Activated CD8-positive, alpha-beta T cell treated with anti-CD3 and anti-CD28 coated beads for 36 hours (primary cell): ENCODE measurements around the gene REC114. TPM values are rescaled to one million over a fixed set of nuclear protein-coding genes. Genes with fewer than 3 reads are reported as not detected.

Source experiments
- ATAC-seq: fragments of 200-7000 bp; cut with Tn5 transposase; one replicate; pipeline ENCODE4 v1.10.0; 2021; ENCODE audit warnings: mild to moderate bottlenecking, moderate library complexity
- CTCF ChIA-PET: fragments of 350-600 bp; sonication (Branson Sonifier 250); formaldehyde crosslinking; loops from one replicate; lab custom pipeline; 2021; ENCODE audit warnings: antibody characterized with exemption; lab: Charles Lee
- POLR2A ChIA-PET: fragments of 350-600 bp; sonication (Branson Sonifier 250); formaldehyde crosslinking; loops from one replicate; lab custom pipeline; 2021; ENCODE audit warnings: antibody characterized with exemption; lab: Charles Lee
- DNase-seq: peaks from one replicate; pipeline ENCODE4 v3.0.0-alpha.2; 2020
- H3K27ac Mint-ChIP-seq: one replicate; pipeline ENCODE4 v1.8.0; 2021; ENCODE audit warnings: mild to moderate bottlenecking, mixed read lengths
- H3K27me3 Mint-ChIP-seq: one replicate; pipeline ENCODE4 v1.8.0; 2021; ENCODE audit warnings: mixed read lengths
- H3K36me3 Mint-ChIP-seq: one replicate; pipeline ENCODE4 v1.8.0; 2021; ENCODE audit warnings: low read depth, mixed read lengths
- H3K4me1 Mint-ChIP-seq: one replicate; pipeline ENCODE4 v1.8.0; 2021; ENCODE audit warnings: low read depth, mixed read lengths
- H3K4me3 Mint-ChIP-seq: one replicate; pipeline ENCODE4 v1.8.0; 2021; ENCODE audit warnings: mild to moderate bottlenecking, moderate library complexity, mixed read lengths
- H3K9me3 Mint-ChIP-seq: one replicate; pipeline ENCODE4 v1.8.0; 2021; ENCODE audit warnings: mixed read lengths
- intact Hi-C: fragments of 100-400 bp; cut with micrococcal nuclease; formaldehyde crosslinking; loops from one replicate; pipeline ENCODE4 v1.10.0; 2022
- total RNA-seq, 2 experiments: library from RNA; stranded (reverse); gene quantifications; one replicate each; pipeline ENCODE4 v1.2.3, GENCODE V29; 2021
- TF ChIP-seq, protein P1 (sequence below): fragments of 200-600 bp; IDR thresholded peaks from one replicate; pipeline ENCODE4 v1.8.0; 2022; ENCODE audit warnings: antibody characterized with exemption, mild to moderate bottlenecking

The REC114 gene
- total RNA-seq, 2 experiments from 2014 or later, result not detected

- Mint-ChIP-seq H3K4me1 (peaks cover 37% of the 10 kb centered on the region), H3K36me3 (peaks cover 3% of the 10 kb centered on the region), H3K9me3 (no peaks in the 10 kb centered on the region), H3K4me3 (no peak overlapping the region), H3K27ac (no peak overlapping the region), H3K27me3 (no peaks in the 10 kb centered on the region)
- DNase-seq (no peak), ATAC-seq (no peak)
- intact Hi-C loops, result no loop called here
- TF ChIP-seq, protein P1, sequence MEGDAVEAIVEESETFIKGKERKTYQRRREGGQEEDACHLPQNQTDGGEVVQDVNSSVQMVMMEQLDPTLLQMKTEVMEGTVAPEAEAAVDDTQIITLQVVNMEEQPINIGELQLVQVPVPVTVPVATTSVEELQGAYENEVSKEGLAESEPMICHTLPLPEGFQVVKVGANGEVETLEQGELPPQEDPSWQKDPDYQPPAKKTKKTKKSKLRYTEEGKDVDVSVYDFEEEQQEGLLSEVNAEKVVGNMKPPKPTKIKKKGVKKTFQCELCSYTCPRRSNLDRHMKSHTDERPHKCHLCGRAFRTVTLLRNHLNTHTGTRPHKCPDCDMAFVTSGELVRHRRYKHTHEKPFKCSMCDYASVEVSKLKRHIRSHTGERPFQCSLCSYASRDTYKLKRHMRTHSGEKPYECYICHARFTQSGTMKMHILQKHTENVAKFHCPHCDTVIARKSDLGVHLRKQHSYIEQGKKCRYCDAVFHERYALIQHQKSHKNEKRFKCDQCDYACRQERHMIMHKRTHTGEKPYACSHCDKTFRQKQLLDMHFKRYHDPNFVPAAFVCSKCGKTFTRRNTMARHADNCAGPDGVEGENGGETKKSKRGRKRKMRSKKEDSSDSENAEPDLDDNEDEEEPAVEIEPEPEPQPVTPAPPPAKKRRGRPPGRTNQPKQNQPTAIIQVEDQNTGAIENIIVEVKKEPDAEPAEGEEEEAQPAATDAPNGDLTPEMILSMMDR, result no peak
- CTCF ChIA-PET, result interaction anchor here (2.0 kb wide), 1 partner anchor 32 kb away, joined by 9 read pairs; no protein-coding TSS in a partner anchor
- POLR2A ChIA-PET, result no interaction called here
These were observed 161.5 kb downstream of the REC114 start for GRCh38 chr15:73604477-73604876.

- ChIA-PET POLR2A (interaction anchor here (1.3 kb wide), 1 partner anchor 26 kb away, joined by 3 read pairs; no protein-coding TSS in a partner anchor), CTCF (interaction anchor here (1.4 to 3.7 kb wide), 5 partner anchors 10 to 99 kb away, joined by 5 to 21 read pairs (median 5); no protein-coding TSS in a partner anchor)
- H3K36me3 Mint-ChIP-seq, result peaks cover 5% of the 10 kb centered on the region
- H3K4me1 Mint-ChIP-seq, result peaks cover 44% of the 10 kb centered on the region
- H3K9me3 Mint-ChIP-seq, result no peaks in the 10 kb centered on the region
- H3K4me3 Mint-ChIP-seq, result no peak overlapping the region
- no peaks in the 10 kb centered on the region for H3K27me3 Mint-ChIP-seq
- TF ChIP-seq, protein P1, result no peak
- DNase-seq (no peak), ATAC-seq (no peak)
- intact Hi-C loops, result no loop called here
- H3K27ac Mint-ChIP-seq, result no peak overlapping the region
These were observed 162.9 kb downstream of the REC114 start for GRCh38 chr15:73605759-73606436.

DNA sequence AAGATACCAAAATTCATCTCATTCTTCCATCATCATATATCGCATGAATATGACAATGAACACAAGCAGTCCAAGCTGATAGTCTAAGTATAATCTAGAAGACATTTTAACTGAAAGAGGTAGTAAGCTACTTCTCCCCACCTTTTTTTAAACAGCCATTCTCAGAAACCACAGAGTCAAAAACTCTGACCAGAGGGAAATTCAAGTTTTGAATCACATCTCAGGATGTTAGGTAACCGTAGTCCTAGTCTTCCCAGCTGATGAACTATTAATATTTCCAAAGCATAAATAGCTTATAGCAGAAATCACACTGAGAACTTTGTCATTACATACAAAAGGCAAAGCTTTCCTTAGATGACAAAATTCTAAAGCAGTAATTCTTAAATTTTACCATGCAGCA lies 164.4 kb downstream of the REC114 start:
- H3K4me3 Mint-ChIP-seq, result no peak overlapping the region
- no peaks in the 10 kb centered on the region for H3K27me3 Mint-ChIP-seq
- peaks cover 50% of the 10 kb centered on the region for H3K4me1 Mint-ChIP-seq
- TF ChIP-seq, protein P1, result no peak
- CTCF ChIA-PET, result interaction anchor here (1.2 to 3.7 kb wide), 8 partner anchors 10 to 98 kb away, joined by 3 to 21 read pairs (median 5); no protein-coding TSS in a partner anchor
- H3K9me3 Mint-ChIP-seq, result no peaks in the 10 kb centered on the region
- intact Hi-C loops, result no loop called here
- H3K36me3 Mint-ChIP-seq, result peaks cover 5% of the 10 kb centered on the region
- no peak overlapping the region for H3K27ac Mint-ChIP-seq
- DNase-seq (no peak), ATAC-seq (no peak)
- POLR2A ChIA-PET, result interaction anchor here (0.9 to 1.3 kb wide), 4 partner anchors 12 to 25 kb away, joined by 3 read pairs; no protein-coding TSS in a partner anchor

- TF ChIP-seq, protein P1, result no peak
- intact Hi-C loops, result no loop called here
- Mint-ChIP-seq H3K27me3 (no peaks in the 10 kb centered on the region), H3K36me3 (peaks cover 5% of the 10 kb centered on the region), H3K9me3 (no peaks in the 10 kb centered on the region), H3K4me1 (peaks cover 52% of the 10 kb centered on the region), H3K4me3 (no peak overlapping the region), H3K27ac (no peak overlapping the region)
- ATAC-seq (no peak), DNase-seq (no peak)
- POLR2A ChIA-PET, result interaction anchor here (0.6 to 1.3 kb wide), 4 partner anchors 12 to 85 kb away, joined by 3 read pairs; no protein-coding TSS in a partner anchor
- CTCF ChIA-PET, result interaction anchor here (1.0 to 3.7 kb wide), 8 partner anchors 9 to 94 kb away, joined by 3 to 21 read pairs (median 4); no protein-coding TSS in a partner anchor
These were observed 164.9 kb downstream of the REC114 start for GRCh38 chr15:73607843-73608242.

DNA sequence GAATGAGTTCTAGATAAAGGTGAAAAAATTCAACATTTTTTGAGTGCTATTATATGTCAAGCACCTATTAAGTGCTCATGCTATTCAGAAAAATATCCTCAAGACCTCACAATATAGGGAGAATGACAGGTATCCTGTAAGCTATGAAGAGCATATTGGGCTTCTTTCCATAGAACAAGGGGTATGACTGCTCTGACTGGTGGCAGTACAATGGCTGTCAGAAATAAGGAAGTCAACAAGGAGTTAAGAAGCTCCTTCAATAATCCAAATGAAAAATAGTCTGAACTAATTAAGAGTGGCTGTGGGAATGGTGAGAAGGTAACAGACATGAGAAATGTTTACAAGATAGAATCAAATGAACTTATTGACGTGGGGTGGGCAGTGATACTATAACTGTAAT lies 165.5 kb downstream of the REC114 start:
- TF ChIP-seq, protein P1, result no peak
- DNase-seq (no peak), ATAC-seq (no peak)
- no peaks in the 10 kb centered on the region for H3K27me3 Mint-ChIP-seq
- CTCF ChIA-PET, result interaction anchor here (1.0 to 3.7 kb wide), 6 partner anchors 12 to 94 kb away, joined by 3 to 21 read pairs (median 4); no protein-coding TSS in a partner anchor
- intact Hi-C loops, result no loop called here
- no peak overlapping the region for H3K4me3 Mint-ChIP-seq
- no peak overlapping the region for H3K27ac Mint-ChIP-seq
- peaks cover 56% of the 10 kb centered on the region for H3K4me1 Mint-ChIP-seq
- no peaks in the 10 kb centered on the region for H3K9me3 Mint-ChIP-seq
- POLR2A ChIA-PET, result interaction anchor here (1.0 kb wide), 1 partner anchor 11 kb away, joined by 3 read pairs; no protein-coding TSS in a partner anchor
- peaks cover 5% of the 10 kb centered on the region for H3K36me3 Mint-ChIP-seq
